HG02763 (cell line): ENCODE results near the gene EFCAB8.
"Not testable (repeated sequence)": the region's sequence is repeated elsewhere in the genome, so short reads cannot be mapped to it uniquely, and the experiment has no call there.

ENCODE experiments used
- ATAC-seq: cut with Tn5 transposase; IDR thresholded peaks from one replicate; pipeline ENCODE4 v1.9.1; 2021; ENCODE audit warnings: mild to moderate bottlenecking, moderate library complexity; ENCODE audit not compliant: unreplicated experiment

Gene EFCAB8

GRCh38 chr20:32886652-32887051 is 27.9 kb downstream of the EFCAB8 start:
- ATAC-seq = no peak

GRCh38 chr20:32887492-32887891 is 28.8 kb downstream of the EFCAB8 start:
- ATAC-seq = no peak

- no peak for ATAC-seq
Measured at GRCh38 chr20:32888636-32889035, 29.9 kb downstream of the EFCAB8 start.

- ATAC-seq = no peak
Measured at GRCh38 chr20:32889281-32889680, 30.6 kb downstream of the EFCAB8 start.

- ATAC-seq = no peak
Measured at GRCh38 chr20:32891491-32891890, 32.8 kb downstream of the EFCAB8 start.

- no peak for ATAC-seq
Measured at GRCh38 chr20:32891926-32892660, 33.4 kb downstream of the EFCAB8 start.

- ATAC-seq = no peak
Measured at GRCh38 chr20:32893263-32894025, 34.7 kb downstream of the EFCAB8 start.

- no peak for ATAC-seq
Measured at GRCh38 chr20:32894026-32894483, 35.3 kb downstream of the EFCAB8 start.

GRCh38 chr20:32894711-32895355 is 36.1 kb downstream of the EFCAB8 start:
- ATAC-seq = no peak

GRCh38 chr20:32896521-32897280 is 38.0 kb downstream of the EFCAB8 start:
- no peak for ATAC-seq

- ATAC-seq = no peak
Measured at GRCh38 chr20:32898729-32899128, 40.0 kb downstream of the EFCAB8 start.

- ATAC-seq = no peak
Measured at GRCh38 chr20:32902456-32903420, 44.0 kb downstream of the EFCAB8 start.

- ATAC-seq = no peak
Measured at GRCh38 chr20:32903666-32904175, 45.0 kb downstream of the EFCAB8 start.

- not testable (repeated sequence) for ATAC-seq
Measured at GRCh38 chr20:32904678-32905077, 46.0 kb downstream of the EFCAB8 start.

- ATAC-seq = no peak
Measured at GRCh38 chr20:32906200-32906599, 47.5 kb downstream of the EFCAB8 start.

GRCh38 chr20:32906871-32907495 is 48.3 kb downstream of the EFCAB8 start:
- no peak for ATAC-seq

- ATAC-seq = no peak
Measured at GRCh38 chr20:32907886-32908285, 49.2 kb downstream of the EFCAB8 start.

- no peak for ATAC-seq
Measured at GRCh38 chr20:32908334-32909292, 49.9 kb downstream of the EFCAB8 start.
